Neural cell (in vitro differentiated cells): ENCODE data around the gene TFG. TPM values are rescaled to one million over a fixed set of nuclear protein-coding genes. Genes with fewer than 3 reads are reported as not detected.

Experiments used
- H2AFZ ChIP-seq: fragments of 200-600, 300-800 bp; sonication (generic), shearing (Covaris generic); 2 replicates; pipeline ENCODE4 v1.6.0; 2014; ENCODE audit warnings: low read depth, mild to moderate bottlenecking, antibody characterized with exemption, low read length, moderate library complexity
- H3F3A ChIP-seq: fragments of 200-600 bp; shearing (Covaris generic); 2 replicates; pipeline ENCODE4 v1.6.1; 2016; ENCODE audit warnings: mild to moderate bottlenecking, moderate library complexity, mixed read lengths, antibody characterized with exemption, low read length; ENCODE audit not compliant: insufficient read depth, poor library complexity, severe bottlenecking
- H3K27ac ChIP-seq: fragments of 200-600, 300-800 bp; sonication (generic), shearing (Covaris generic); 2 replicates; pipeline ENCODE4 v1.5.1; 2014; ENCODE audit warnings: mild to moderate bottlenecking, low read length, moderate library complexity
- H3K27me3 ChIP-seq: fragments of 300-800, 200-600 bp; sonication (generic), shearing (Covaris generic); 2 replicates; pipeline ENCODE4 v1.6.0; 2014; ENCODE audit warnings: mild to moderate bottlenecking, low read depth, low read length, moderate library complexity; ENCODE audit not compliant: insufficient read depth
- H3K36me3 ChIP-seq: fragments of 300-800, 200-600 bp; sonication (generic), shearing (Covaris generic); 2 replicates; pipeline ENCODE4 v1.5.1; 2014; ENCODE audit warnings: mild to moderate bottlenecking, antibody characterized with exemption, low read length, moderate library complexity; ENCODE audit not compliant: insufficient read depth
- H3K4me2 ChIP-seq: fragments of 300-800, 200-600 bp; sonication (generic), shearing (Covaris generic); 2 replicates; pipeline ENCODE4 v1.6.0; 2014; ENCODE audit warnings: mild to moderate bottlenecking, low read length
- H3K4me3 ChIP-seq: fragments of 300-800, 200-600 bp; sonication (generic), shearing (Covaris generic); 2 replicates; pipeline ENCODE4 v1.5.1; 2014; ENCODE audit warnings: mild to moderate bottlenecking, low read length, moderate library complexity
- H3K79me2 ChIP-seq: fragments of 200-600 bp; shearing (Covaris generic); replicated peaks from 2 replicates; pipeline ENCODE4 v1.6.0; 2014; ENCODE audit warnings: mild to moderate bottlenecking, low read length, moderate library complexity; ENCODE audit not compliant: insufficient read depth
- H3K9ac ChIP-seq: fragments of 300-800, 200-600 bp; sonication (generic), shearing (Covaris generic); 2 replicates; pipeline ENCODE4 v1.6.1; 2016; ENCODE audit warnings: mild to moderate bottlenecking, low read length, mixed read lengths
- H3K9me2 ChIP-seq: fragments of 200-600 bp; shearing (Covaris generic); 2 replicates; pipeline ENCODE4 v1.6.1; 2016; ENCODE audit warnings: mild to moderate bottlenecking, low read length, mixed read lengths; ENCODE audit not compliant: insufficient read depth
- H3K9me3 ChIP-seq: fragments of 200-600, 300-800 bp; sonication (generic), shearing (Covaris generic); 2 replicates; pipeline ENCODE4 v1.6.1; 2016; ENCODE audit warnings: mild to moderate bottlenecking, mixed run types, low read length, moderate library complexity, mixed read lengths
- H4K20me1 ChIP-seq: fragments of 200-600 bp; shearing (Covaris generic); 2 replicates; pipeline ENCODE4 v1.6.1; 2016; ENCODE audit warnings: mild to moderate bottlenecking, mixed run types; ENCODE audit not compliant: insufficient read depth
- EP300 ChIP-seq: fragments of 450-650 bp; conservative IDR thresholded peaks from 2 replicates; pipeline ENCODE4 v1.6.1; 2014; ENCODE audit warnings: antibody characterized with exemption, mild to moderate bottlenecking, moderate library complexity; ENCODE audit not compliant: poor library complexity, severe bottlenecking
- EZH2 ChIP-seq: fragments of 200-600, 300-800 bp; shearing (Covaris generic), sonication (generic); IDR thresholded peaks from 2 replicates; pipeline ENCODE4 v1.6.1; 2014; ENCODE audit warnings: antibody characterized with exemption, low read length, borderline replicate concordance, mild to moderate bottlenecking; ENCODE audit not compliant: insufficient read depth, poor library complexity, severe bottlenecking
- MXI1 ChIP-seq: fragments of 450-650 bp; conservative IDR thresholded peaks from 2 replicates; pipeline ENCODE4 v1.6.1; 2014; ENCODE audit warnings: antibody characterized with exemption, mild to moderate bottlenecking; ENCODE audit not compliant: poor library complexity, severe bottlenecking
- POLR2AphosphoS5 ChIP-seq: IDR thresholded peaks from 2 replicates; pipeline ENCODE4 v1.6.1; 2012
- RAD21 ChIP-seq: fragments of 450-650 bp; conservative IDR thresholded peaks from 2 replicates; pipeline ENCODE4 v1.6.1; 2014; ENCODE audit warnings: antibody characterized with exemption, mild to moderate bottlenecking, moderate library complexity
- SMC3 ChIP-seq: fragments of 450-650 bp; conservative IDR thresholded peaks from 2 replicates; pipeline ENCODE4 v1.6.1; 2014; ENCODE audit warnings: antibody characterized with exemption, mild to moderate bottlenecking, moderate library complexity; ENCODE audit not compliant: poor library complexity
- TAF1 ChIP-seq: IDR thresholded peaks from 2 replicates; pipeline ENCODE4 v1.6.1; 2012; ENCODE audit warnings: low read depth
- polyA plus RNA-seq: library from polyadenylated mRNA; depleted of rRNA; stranded (reverse); fragments of >200 nt; gene quantifications from 2 replicates; pipeline ENCODE4 v1.2.3, GENCODE V29; 2014
- TF ChIP-seq, protein P1 (sequence below): IDR thresholded peaks from 2 replicates; pipeline ENCODE4 v1.6.1; 2012; ENCODE audit warnings: borderline replicate concordance
- TF ChIP-seq, protein P2 (sequence below): fragments of 450-650 bp; IDR thresholded peaks from 2 replicates; pipeline ENCODE4 v1.5.1; 2014; ENCODE audit warnings: antibody characterized with exemption, mild to moderate bottlenecking, moderate library complexity; ENCODE audit not compliant: poor library complexity, severe bottlenecking

Gene TFG
- polyA plus RNA-seq, 1 donor from 2014 or later, result 64.6 TPM

DNA sequence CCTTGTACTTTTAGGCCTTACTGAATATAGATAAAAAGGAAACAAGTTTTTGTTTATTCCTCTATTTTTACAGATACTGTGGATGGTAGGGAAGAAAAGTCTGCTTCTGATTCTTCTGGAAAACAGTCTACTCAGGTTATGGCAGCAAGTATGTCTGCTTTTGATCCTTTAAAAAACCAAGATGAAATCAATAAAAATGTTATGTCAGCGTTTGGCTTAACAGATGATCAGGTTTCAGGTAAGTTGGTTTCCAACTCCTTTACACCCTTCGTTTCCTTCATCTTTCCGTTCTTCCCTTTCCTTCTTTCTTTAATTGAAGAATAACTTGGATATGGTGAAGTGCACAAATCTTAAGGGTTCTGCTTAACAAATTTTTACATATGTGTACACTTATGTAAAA, 23.1 kb downstream of the TFG start:
- Histone ChIP-seq H2AFZ (no peak overlapping the region), H3K27ac (no peak overlapping the region), H3F3A (no peaks in the 10 kb centered on the region), H3K27me3 (no peaks in the 10 kb centered on the region), H3K4me2 (no peak overlapping the region), H3K36me3 (peaks cover 17% of the 10 kb centered on the region), H3K9me2 (no peaks in the 10 kb centered on the region), H3K79me2 (peaks cover 3% of the 10 kb centered on the region), H3K9me3 (no peaks in the 10 kb centered on the region), H3K9ac (no peak overlapping the region), H4K20me1 (no peaks in the 10 kb centered on the region), H3K4me3 (no peak overlapping the region)
- TF ChIP-seq, protein P1, sequence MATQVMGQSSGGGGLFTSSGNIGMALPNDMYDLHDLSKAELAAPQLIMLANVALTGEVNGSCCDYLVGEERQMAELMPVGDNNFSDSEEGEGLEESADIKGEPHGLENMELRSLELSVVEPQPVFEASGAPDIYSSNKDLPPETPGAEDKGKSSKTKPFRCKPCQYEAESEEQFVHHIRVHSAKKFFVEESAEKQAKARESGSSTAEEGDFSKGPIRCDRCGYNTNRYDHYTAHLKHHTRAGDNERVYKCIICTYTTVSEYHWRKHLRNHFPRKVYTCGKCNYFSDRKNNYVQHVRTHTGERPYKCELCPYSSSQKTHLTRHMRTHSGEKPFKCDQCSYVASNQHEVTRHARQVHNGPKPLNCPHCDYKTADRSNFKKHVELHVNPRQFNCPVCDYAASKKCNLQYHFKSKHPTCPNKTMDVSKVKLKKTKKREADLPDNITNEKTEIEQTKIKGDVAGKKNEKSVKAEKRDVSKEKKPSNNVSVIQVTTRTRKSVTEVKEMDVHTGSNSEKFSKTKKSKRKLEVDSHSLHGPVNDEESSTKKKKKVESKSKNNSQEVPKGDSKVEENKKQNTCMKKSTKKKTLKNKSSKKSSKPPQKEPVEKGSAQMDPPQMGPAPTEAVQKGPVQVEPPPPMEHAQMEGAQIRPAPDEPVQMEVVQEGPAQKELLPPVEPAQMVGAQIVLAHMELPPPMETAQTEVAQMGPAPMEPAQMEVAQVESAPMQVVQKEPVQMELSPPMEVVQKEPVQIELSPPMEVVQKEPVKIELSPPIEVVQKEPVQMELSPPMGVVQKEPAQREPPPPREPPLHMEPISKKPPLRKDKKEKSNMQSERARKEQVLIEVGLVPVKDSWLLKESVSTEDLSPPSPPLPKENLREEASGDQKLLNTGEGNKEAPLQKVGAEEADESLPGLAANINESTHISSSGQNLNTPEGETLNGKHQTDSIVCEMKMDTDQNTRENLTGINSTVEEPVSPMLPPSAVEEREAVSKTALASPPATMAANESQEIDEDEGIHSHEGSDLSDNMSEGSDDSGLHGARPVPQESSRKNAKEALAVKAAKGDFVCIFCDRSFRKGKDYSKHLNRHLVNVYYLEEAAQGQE, result no peak
- TF ChIP-seq EP300, result no peak
- no peak for TF ChIP-seq TAF1
- no peak for TF ChIP-seq EZH2
- TF ChIP-seq, protein P2, sequence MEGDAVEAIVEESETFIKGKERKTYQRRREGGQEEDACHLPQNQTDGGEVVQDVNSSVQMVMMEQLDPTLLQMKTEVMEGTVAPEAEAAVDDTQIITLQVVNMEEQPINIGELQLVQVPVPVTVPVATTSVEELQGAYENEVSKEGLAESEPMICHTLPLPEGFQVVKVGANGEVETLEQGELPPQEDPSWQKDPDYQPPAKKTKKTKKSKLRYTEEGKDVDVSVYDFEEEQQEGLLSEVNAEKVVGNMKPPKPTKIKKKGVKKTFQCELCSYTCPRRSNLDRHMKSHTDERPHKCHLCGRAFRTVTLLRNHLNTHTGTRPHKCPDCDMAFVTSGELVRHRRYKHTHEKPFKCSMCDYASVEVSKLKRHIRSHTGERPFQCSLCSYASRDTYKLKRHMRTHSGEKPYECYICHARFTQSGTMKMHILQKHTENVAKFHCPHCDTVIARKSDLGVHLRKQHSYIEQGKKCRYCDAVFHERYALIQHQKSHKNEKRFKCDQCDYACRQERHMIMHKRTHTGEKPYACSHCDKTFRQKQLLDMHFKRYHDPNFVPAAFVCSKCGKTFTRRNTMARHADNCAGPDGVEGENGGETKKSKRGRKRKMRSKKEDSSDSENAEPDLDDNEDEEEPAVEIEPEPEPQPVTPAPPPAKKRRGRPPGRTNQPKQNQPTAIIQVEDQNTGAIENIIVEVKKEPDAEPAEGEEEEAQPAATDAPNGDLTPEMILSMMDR, result no peak
- no peak for TF ChIP-seq POLR2AphosphoS5

DNA sequence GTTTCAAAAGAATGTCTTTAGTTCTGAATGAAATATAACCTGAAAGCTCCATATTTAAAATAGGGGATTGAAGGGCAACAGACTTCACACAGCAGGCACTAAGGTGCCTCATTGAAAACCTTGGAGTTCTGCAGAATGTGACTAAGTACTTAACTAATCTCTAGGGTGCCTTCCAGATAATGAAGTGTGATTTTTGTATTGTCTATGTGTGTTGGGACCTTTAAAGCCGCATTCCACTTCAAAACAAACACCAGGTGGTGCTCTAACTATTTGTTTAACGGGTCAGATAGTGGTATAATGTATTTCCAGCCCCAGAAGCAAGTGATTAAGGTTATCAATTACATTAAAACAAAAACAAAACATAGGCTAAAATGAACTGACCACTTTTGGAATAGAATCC, 28.0 kb downstream of the TFG start:
- Histone ChIP-seq H3K9ac (no peak overlapping the region), H3K4me3 (no peak overlapping the region), H4K20me1 (no peaks in the 10 kb centered on the region), H2AFZ (no peak overlapping the region), H3K9me3 (no peaks in the 10 kb centered on the region), H3K9me2 (no peaks in the 10 kb centered on the region), H3K4me2 (no peak overlapping the region), H3F3A (no peaks in the 10 kb centered on the region), H3K79me2 (no peaks in the 10 kb centered on the region), H3K27me3 (no peaks in the 10 kb centered on the region), H3K36me3 (peaks cover 13% of the 10 kb centered on the region), H3K27ac (no peak overlapping the region)
- TF ChIP-seq EZH2, result no peak
- no peak for TF ChIP-seq TAF1
- TF ChIP-seq MXI1, result no peak
- no peak for TF ChIP-seq EP300
- TF ChIP-seq, protein P1, result no peak
- peak; percentile 71 for TF ChIP-seq RAD21
- TF ChIP-seq, protein P2, result peak; percentile 68
- no peak for TF ChIP-seq POLR2AphosphoS5
- TF ChIP-seq SMC3, result peak; percentile 78
